Stimulated activated CD4-positive, alpha-beta T cell treated with anti-CD3 and anti-CD28 coated beads, Interleukin-2, amount 100 ng/mL, for 48 hours (primary cell): ENCODE data around the gene CYB5A.

Experiments
- DNase-seq, 2 donors: peaks; one replicate each; pipeline ENCODE4 v3.0.0-alpha.2; 2020

Gene CYB5A

GRCh38 chr18:74203811-74204210 lies 88.0 kb downstream of the CYB5A start:
- no peak for DNase-seq
